SK-N-SH (cell line): ENCODE data around the gene USP31. TPM values are rescaled to one million over a fixed set of nuclear protein-coding genes. Genes with fewer than 3 reads are reported as not detected.

Experiments used
- CTCF ChIA-PET: fragments of 300-600, 350-600 bp; formaldehyde crosslinking; extraction: SDS; loops from one replicate; lab custom pipeline; 2021; lab: Yijun Ruan, JAX
- POLR2A ChIA-PET: fragments of 350-600 bp; sonication (Branson Sonifier 250); formaldehyde crosslinking; extraction: SDS; loops from one replicate; lab custom pipeline; 2020; ENCODE audit warnings: antibody characterized with exemption, inconsistent platforms; lab: Yijun Ruan, JAX
- DNase-seq: peaks from one replicate; pipeline ENCODE4 v3.0.0; 2012
- H2AFZ ChIP-seq: fragments of 200-600 bp; sonication (generic); 2 replicates; pipeline ENCODE4 v1.8.1; 2016; ENCODE audit warnings: antibody characterized with exemption, mild to moderate bottlenecking, low read depth
- H3F3A ChIP-seq: fragments of 200-600 bp; sonication (generic); replicated peaks from 2 replicates; pipeline ENCODE3; 2016; ENCODE audit warnings: antibody characterized with exemption, mild to moderate bottlenecking; ENCODE audit not compliant: insufficient read depth
- H3K27ac ChIP-seq, 2 experiments: fragments of 200-500 bp in 1 of 2; fragments of 200-600 bp in 1 of 2; sonication (Bioruptor generic) in 1 of 2; sonication (generic), shearing (Covaris generic) in 1 of 2; 2 replicates each; pipeline versions ENCODE4 v1.5.1 to v1.6.1; 2014 to 2016; ENCODE audit warnings: low read depth in 2 of 2, inconsistent platforms in 1 of 2, low read length in 1 of 2, mild to moderate bottlenecking in 1 of 2, mixed read lengths in 1 of 2
- H3K27me3 ChIP-seq: fragments of 200-600 bp; sonication (generic), shearing (Covaris generic); 2 replicates; pipeline ENCODE4 v1.6.1; 2016; ENCODE audit warnings: mixed run types; ENCODE audit not compliant: insufficient read depth
- H3K36me3 ChIP-seq, 2 experiments: fragments of 200-500 bp in 1 of 2; fragments of 200-600 bp in 1 of 2; sonication (Bioruptor generic) in 1 of 2; sonication (generic) in 1 of 2; replicated peaks in 1 of 2; 2 replicates each; pipeline versions ENCODE3 to v1.5.1; 2014 to 2016; ENCODE audit warnings: low read length in 1 of 2, mild to moderate bottlenecking in 1 of 2; ENCODE audit not compliant: insufficient read depth in 2 of 2, control insufficient read depth in 1 of 2
- H3K4me1 ChIP-seq, 2 experiments: fragments of 200-500 bp in 1 of 2; fragments of 200-600 bp in 1 of 2; sonication (Bioruptor generic) in 1 of 2; sonication (generic), shearing (Covaris generic) in 1 of 2; 2 replicates each; pipeline versions ENCODE4 v1.5.1 to v1.6.1; 2014 to 2016; ENCODE audit warnings: low read depth in 1 of 2, low read length in 1 of 2, mixed run types in 1 of 2; ENCODE audit not compliant: insufficient read depth in 2 of 2, control insufficient read depth in 1 of 2
- H3K4me2 ChIP-seq: fragments of 200-600 bp; sonication (generic), shearing (Covaris generic); 2 replicates; pipeline ENCODE4 v1.6.1; 2017; ENCODE audit warnings: mixed run types
- H3K4me3 ChIP-seq, 2 experiments: fragments of 200-500 bp in 1 of 2; fragments of 200-600 bp in 1 of 2; sonication (Bioruptor generic) in 1 of 2; sonication (generic), shearing (Covaris generic) in 1 of 2; 2 replicates each; pipeline versions ENCODE4 v1.5.1 to v1.8.1; 2014 to 2016; ENCODE audit warnings: low read depth in 2 of 2, inconsistent platforms in 1 of 2, low read length in 1 of 2, mild to moderate bottlenecking in 1 of 2, mixed read lengths in 1 of 2, moderate library complexity in 1 of 2
- H3K79me2 ChIP-seq: fragments of 200-600 bp; sonication (generic); 2 replicates; pipeline ENCODE4 v1.8.1; 2017; ENCODE audit warnings: mild to moderate bottlenecking; ENCODE audit not compliant: insufficient read depth
- H3K9ac ChIP-seq: fragments of 200-600 bp; sonication (generic); 2 replicates; pipeline ENCODE4 v1.6.1; 2017; ENCODE audit warnings: mixed run types
- H3K9me2 ChIP-seq: fragments of 200-600 bp; sonication (generic); 2 replicates; pipeline ENCODE4 v1.6.1; 2017; ENCODE audit warnings: mixed run types
- H3K9me3 ChIP-seq: fragments of 200-600 bp; sonication (generic); 2 replicates; pipeline ENCODE4 v1.6.1; 2017; ENCODE audit warnings: mixed run types, mild to moderate bottlenecking, moderate library complexity
- H4K20me1 ChIP-seq: fragments of 200-600 bp; sonication (generic); 2 replicates; pipeline ENCODE4 v1.6.1; 2017; ENCODE audit warnings: mild to moderate bottlenecking, mixed run types; ENCODE audit not compliant: insufficient read depth
- EP300 ChIP-seq, 2 experiments: IDR thresholded peaks; 2 replicates each; pipeline versions ENCODE4 v1.4.0 to v1.6.1; 2012; ENCODE audit warnings: borderline replicate concordance in 1 of 2, low read depth in 1 of 2, low read length in 1 of 2
- EZH2phosphoT487 ChIP-seq: fragments of 200-600 bp; sonication (generic); IDR thresholded peaks from 2 replicates; pipeline ENCODE4 v1.6.1; 2017; ENCODE audit warnings: low read depth, mixed run types, mild to moderate bottlenecking, antibody characterized with exemption, moderate library complexity, borderline replicate concordance
- FOSL2 ChIP-seq: IDR thresholded peaks from 2 replicates; pipeline ENCODE4 v1.4.0; 2012; ENCODE audit warnings: low read depth, mild to moderate bottlenecking, moderate library complexity, borderline replicate concordance
- FOXJ3 ChIP-seq: sonication (generic); formaldehyde crosslinking; IDR thresholded peaks from 2 replicates; pipeline ENCODE4 v1.5.1; 2020; ENCODE audit warnings: mild to moderate bottlenecking, missing genetic modification reagents
- FOXM1 ChIP-seq: IDR thresholded peaks from 2 replicates; pipeline ENCODE4 v1.4.0; 2012; ENCODE audit warnings: low read depth, mild to moderate bottlenecking
- GABPA ChIP-seq: IDR thresholded peaks from 2 replicates; pipeline ENCODE4 v1.4.0; 2012; ENCODE audit warnings: low read depth, mild to moderate bottlenecking
- GATA2 ChIP-seq: sonication (generic); formaldehyde crosslinking; IDR thresholded peaks from 2 replicates; pipeline ENCODE4 v1.5.0; 2020; ENCODE audit warnings: mild to moderate bottlenecking, missing genetic modification reagents
- JUND ChIP-seq: IDR thresholded peaks from 2 replicates; pipeline ENCODE4 v1.4.0; 2012
- MAX ChIP-seq: IDR thresholded peaks from 2 replicates; pipeline ENCODE4 v1.4.0; 2012; ENCODE audit warnings: low read depth
- MEF2A ChIP-seq: IDR thresholded peaks from 2 replicates; pipeline ENCODE4 v1.4.0; 2012; ENCODE audit warnings: low read depth, borderline replicate concordance
- NFIC ChIP-seq: IDR thresholded peaks from 2 replicates; pipeline ENCODE4 v1.4.0; 2012; ENCODE audit warnings: borderline replicate concordance
- NRF1 ChIP-seq: IDR thresholded peaks from 2 replicates; pipeline ENCODE4 v1.6.1; 2012; ENCODE audit warnings: low read depth, mild to moderate bottlenecking, low read length
- POLR2AphosphoS5 ChIP-seq: IDR thresholded peaks from 2 replicates; pipeline ENCODE4 v1.6.1; 2012; ENCODE audit warnings: low read depth, low read length
- RAD21 ChIP-seq: IDR thresholded peaks from 2 replicates; pipeline ENCODE4 v1.6.1; 2012; ENCODE audit warnings: mild to moderate bottlenecking, low read length
- RFX5 ChIP-seq: IDR thresholded peaks from 2 replicates; pipeline ENCODE4 v1.6.1; 2012; ENCODE audit warnings: mild to moderate bottlenecking, improper control_type of control experiment, low read length
- RXRA ChIP-seq: IDR thresholded peaks from 2 replicates; pipeline ENCODE4 v1.4.0; 2012; ENCODE audit warnings: low read depth, mild to moderate bottlenecking, borderline replicate concordance
- SIN3A ChIP-seq: IDR thresholded peaks from 2 replicates; pipeline ENCODE4 v1.6.1; 2012; ENCODE audit warnings: low read depth, mild to moderate bottlenecking, low read length, moderate library complexity, borderline replicate concordance
- SMC3 ChIP-seq: IDR thresholded peaks from 2 replicates; pipeline ENCODE4 v1.6.1; 2012; ENCODE audit warnings: low read depth, low read length, improper control_type of control experiment
- TAF1 ChIP-seq: IDR thresholded peaks from 2 replicates; pipeline ENCODE4 v1.6.1; 2012; ENCODE audit warnings: low read depth, mild to moderate bottlenecking, low read length, moderate library complexity, borderline replicate concordance
- TCF12 ChIP-seq: IDR thresholded peaks from 2 replicates; pipeline ENCODE4 v1.4.0; 2012
- TEAD4 ChIP-seq: IDR thresholded peaks from 2 replicates; pipeline ENCODE4 v1.4.0; 2012; ENCODE audit warnings: mild to moderate bottlenecking, borderline replicate concordance; ENCODE audit not compliant: insufficient read depth
- USF2 ChIP-seq: fragments of 150-350 bp; IDR thresholded peaks from 2 replicates; pipeline ENCODE4 v1.6.1; 2017; ENCODE audit warnings: antibody characterized with exemption, low read length, low read depth, borderline replicate concordance
- YY1 ChIP-seq: IDR thresholded peaks from 2 replicates; pipeline ENCODE4 v1.4.0; 2012; ENCODE audit warnings: low read depth, mild to moderate bottlenecking
- ZBTB33 ChIP-seq: IDR thresholded peaks from 2 replicates; pipeline ENCODE4 v1.4.0; 2012; ENCODE audit warnings: low read depth, borderline replicate concordance
- WGBS: methylation state at CpG from one replicate; pipeline ENCODE4 v1.1.6; 2017; ENCODE audit warnings: low lambda C conversion rate; 5-methylcytosine and 5-hydroxymethylcytosine counted together
- polyA plus RNA-seq, 3 experiments: library from polyadenylated mRNA; depleted of rRNA; stranded (reverse); fragments of >200 nt; gene quantifications; 2 replicates each; pipeline ENCODE4 v1.2.3, GENCODE V29; 2012

USP31 gene
- polyA plus RNA-seq, 1 of the 3 experiments (the other 2 are of a cell fraction), result 3.2 TPM

- DNase-seq, result no peak
- WGBS, result 84% methylated on average over 1 of the region's 1 CpG
- no peak overlapping the region for H3K9ac ChIP-seq
- no peaks in the 10 kb centered on the region for H3F3A ChIP-seq
- no peak overlapping the region for H3K27ac ChIP-seq
- no peak overlapping the region for H3K4me3 ChIP-seq
- ChIA-PET POLR2A (no interaction called here), CTCF (no interaction called here)
- no peak overlapping the region for H3K4me2 ChIP-seq
- H3K36me3 ChIP-seq, result no peaks in the 10 kb centered on the region
- H2AFZ ChIP-seq, result no peak overlapping the region
- peaks cover 99% of the 10 kb centered on the region for H3K79me2 ChIP-seq
- H4K20me1 ChIP-seq, result peaks cover 59% of the 10 kb centered on the region
- no peaks in the 10 kb centered on the region for H3K9me3 ChIP-seq
- TF ChIP-seq EP300 (IDR thresholded peaks at IDR 0.05; ENCODE audit: borderline replicate concordance in 1 of 2, low read depth in 1 of 2, low read length in 1 of 2), result no peak
- no peak for TF ChIP-seq GATA2 (CRISPR knock-in tag)
- TF ChIP-seq JUND, result no peak
- no peak for TF ChIP-seq EZH2phosphoT487
- TF ChIP-seq RFX5, result no peak
- no peak for TF ChIP-seq YY1
- no peak for TF ChIP-seq RXRA
- TF ChIP-seq ZBTB33, result no peak
- TF ChIP-seq RAD21, result no peak
- TF ChIP-seq FOXJ3 (CRISPR knock-in tag), result no peak
- no peak for TF ChIP-seq NRF1
- TF ChIP-seq, all 33 proteins: peak for 0
- no peaks in the 10 kb centered on the region for H3K9me2 ChIP-seq
- H3K27me3 ChIP-seq, result no peaks in the 10 kb centered on the region
- H3K4me1 ChIP-seq, result peaks cover 2 to 12% of the 10 kb centered on the region in 2 experiments; a peak in 3 of 4 replicates
Observed at GRCh38 chr16:23129686-23130085, 19.6 kb downstream of the USP31 start.

- H3K4me3 ChIP-seq, result no peak overlapping the region
- ChIA-PET CTCF (no interaction called here), POLR2A (no interaction called here)
- H3K27ac ChIP-seq, result no peak overlapping the region
- peaks cover 55% of the 10 kb centered on the region for H4K20me1 ChIP-seq
- H3K79me2 ChIP-seq, result peaks cover 99% of the 10 kb centered on the region
- 77% methylated on average over 5 of the region's 5 CpGs for WGBS
- H3K27me3 ChIP-seq, result no peaks in the 10 kb centered on the region
- no peaks in the 10 kb centered on the region for H3K9me2 ChIP-seq
- no peak overlapping the region for H3K4me2 ChIP-seq
- no peak overlapping the region for H3K9ac ChIP-seq
- DNase-seq, result no peak
- H3K4me1 ChIP-seq, result peaks cover 0 to 14% of the 10 kb centered on the region in 2 experiments; a peak in 2 of 4 replicates
- H2AFZ ChIP-seq, result no peak overlapping the region
- H3K36me3 ChIP-seq, result no peaks in the 10 kb centered on the region
- no peaks in the 10 kb centered on the region for H3K9me3 ChIP-seq
- H3F3A ChIP-seq, result peaks cover 4% of the 10 kb centered on the region
- TF ChIP-seq NFIC (no peak), MAX (no peak), FOSL2 (no peak), SIN3A (no peak), TAF1 (no peak), FOXJ3 (CRISPR knock-in tag) (no peak), SMC3 (no peak), GABPA (no peak), EZH2phosphoT487 (no peak), MEF2A (no peak), TCF12 (no peak), TEAD4 (no peak), RXRA (no peak), POLR2AphosphoS5 (no peak), RFX5 (no peak), ZBTB33 (no peak), FOXM1 (no peak), USF2 (no peak)
Observed at GRCh38 chr16:23128056-23128455, 21.2 kb downstream of the USP31 start.
